ENCODE results near the gene ADRB1.

The ADRB1 gene

DNA sequence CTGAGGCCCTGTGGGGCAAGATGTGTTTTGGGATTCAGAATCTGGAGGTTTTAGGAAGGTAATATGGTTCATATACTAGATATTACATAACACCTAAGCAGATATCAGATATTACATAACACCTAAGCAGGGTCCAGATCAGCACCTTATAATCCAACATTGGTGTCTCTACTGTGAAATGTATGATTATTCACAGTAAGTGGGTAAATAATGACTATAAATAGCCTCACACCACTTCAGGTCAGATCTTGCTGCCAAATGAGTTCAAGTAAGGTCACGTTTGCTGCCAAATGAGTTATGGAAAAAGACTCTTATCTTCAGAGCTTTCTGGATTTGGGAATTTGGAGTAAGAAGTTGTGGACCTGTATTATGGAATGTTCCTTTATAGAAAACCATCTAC is 14.6 kb downstream of the ADRB1 start:
- H3K4me3 ChIP-seq (ENCODE audit: low read depth, low read length), result no peak overlapping the region
- TF ChIP-seq, protein P1, sequence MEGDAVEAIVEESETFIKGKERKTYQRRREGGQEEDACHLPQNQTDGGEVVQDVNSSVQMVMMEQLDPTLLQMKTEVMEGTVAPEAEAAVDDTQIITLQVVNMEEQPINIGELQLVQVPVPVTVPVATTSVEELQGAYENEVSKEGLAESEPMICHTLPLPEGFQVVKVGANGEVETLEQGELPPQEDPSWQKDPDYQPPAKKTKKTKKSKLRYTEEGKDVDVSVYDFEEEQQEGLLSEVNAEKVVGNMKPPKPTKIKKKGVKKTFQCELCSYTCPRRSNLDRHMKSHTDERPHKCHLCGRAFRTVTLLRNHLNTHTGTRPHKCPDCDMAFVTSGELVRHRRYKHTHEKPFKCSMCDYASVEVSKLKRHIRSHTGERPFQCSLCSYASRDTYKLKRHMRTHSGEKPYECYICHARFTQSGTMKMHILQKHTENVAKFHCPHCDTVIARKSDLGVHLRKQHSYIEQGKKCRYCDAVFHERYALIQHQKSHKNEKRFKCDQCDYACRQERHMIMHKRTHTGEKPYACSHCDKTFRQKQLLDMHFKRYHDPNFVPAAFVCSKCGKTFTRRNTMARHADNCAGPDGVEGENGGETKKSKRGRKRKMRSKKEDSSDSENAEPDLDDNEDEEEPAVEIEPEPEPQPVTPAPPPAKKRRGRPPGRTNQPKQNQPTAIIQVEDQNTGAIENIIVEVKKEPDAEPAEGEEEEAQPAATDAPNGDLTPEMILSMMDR (IDR thresholded peaks at IDR 0.05; ENCODE audit: low read depth, low read length), result no peak

DNA sequence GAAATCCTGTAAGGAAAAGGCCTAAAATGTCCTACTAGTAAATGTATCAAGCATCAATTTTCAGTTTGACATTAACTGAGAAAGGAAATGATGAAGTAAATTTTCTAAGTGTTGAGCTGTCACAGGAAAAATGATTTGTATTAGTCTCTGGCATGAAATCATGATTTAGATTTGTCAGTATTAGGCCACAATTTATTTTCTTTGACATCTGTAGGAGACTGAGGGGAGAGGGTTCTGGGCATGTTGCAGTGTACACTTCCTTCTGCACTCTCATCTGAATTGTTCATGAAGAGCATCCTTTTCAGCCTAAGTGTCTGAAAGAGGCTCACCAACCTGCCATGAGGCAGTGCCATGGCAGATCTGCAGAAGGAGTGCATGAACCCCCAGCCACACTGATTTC is 15.9 kb downstream of the ADRB1 start:
- H3K4me3 ChIP-seq (ENCODE audit: low read depth, low read length), result no peak overlapping the region
- TF ChIP-seq, protein P1 (IDR thresholded peaks at IDR 0.05; ENCODE audit: low read depth, low read length), result no peak

DNA sequence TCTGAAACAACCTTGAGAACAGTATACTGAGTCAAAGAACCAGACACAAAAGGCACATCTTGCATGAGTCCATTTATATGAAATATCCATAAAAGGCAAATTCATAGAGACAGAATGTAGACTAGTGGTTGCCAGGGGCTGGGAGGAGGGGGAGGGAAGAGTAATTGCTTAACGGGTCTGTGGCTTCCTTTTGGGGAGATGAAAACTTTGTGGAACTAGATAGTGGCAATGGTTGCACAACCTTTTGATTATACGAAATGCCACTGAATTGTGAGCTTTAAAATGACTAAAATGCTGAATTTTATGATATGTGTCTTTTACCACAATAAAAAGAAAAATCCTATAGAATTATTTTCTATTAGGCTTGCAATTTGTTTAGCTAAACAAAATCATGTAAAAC is 16.8 kb downstream of the ADRB1 start:
- H3K4me3 ChIP-seq (ENCODE audit: low read depth, low read length), result no peak overlapping the region
- TF ChIP-seq, protein P1 (IDR thresholded peaks at IDR 0.05; ENCODE audit: low read depth, low read length), result no peak

DNA sequence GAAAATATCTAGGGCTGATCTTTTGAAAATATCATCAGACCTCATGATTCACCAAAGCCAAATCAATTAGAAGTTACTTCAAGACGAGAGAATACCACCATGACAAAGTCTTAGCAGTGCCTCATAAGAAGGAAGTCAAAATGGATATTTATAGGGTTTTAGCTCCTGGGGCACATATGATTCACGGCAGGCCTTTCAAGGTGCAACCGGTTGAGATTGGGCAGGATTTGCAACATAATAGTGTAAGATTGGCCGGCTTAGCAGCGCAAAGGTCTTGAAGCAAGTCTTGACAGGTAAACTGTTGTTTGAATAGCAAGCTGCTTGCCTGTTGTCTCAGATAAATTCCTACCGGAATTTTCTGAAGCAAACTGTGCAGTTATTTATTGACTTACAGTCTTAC is 17.5 kb downstream of the ADRB1 start:
- TF ChIP-seq, protein P1 (IDR thresholded peaks at IDR 0.05; ENCODE audit: low read depth, low read length), result no peak
- H3K4me3 ChIP-seq (ENCODE audit: low read depth, low read length), result no peak overlapping the region

DNA sequence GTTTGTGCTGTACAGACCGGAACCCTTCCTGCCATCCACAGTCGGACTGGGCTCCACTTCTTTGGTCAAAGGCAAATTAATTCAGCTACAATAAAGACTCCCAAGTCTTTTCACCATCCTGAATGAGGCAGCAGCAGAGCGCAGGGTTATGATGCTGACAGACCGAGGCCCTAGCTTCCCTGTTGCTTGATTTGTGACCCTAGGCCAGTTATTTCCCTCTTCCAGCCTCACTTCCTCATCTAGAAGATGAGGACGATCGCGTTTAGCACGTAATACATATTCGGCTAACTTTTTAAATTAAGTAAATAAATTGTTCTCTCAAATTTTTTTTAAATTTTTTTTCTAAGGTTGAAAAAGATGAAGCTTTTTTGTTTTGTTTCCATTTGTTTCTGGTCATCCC is 18.1 kb downstream of the ADRB1 start:
- TF ChIP-seq, protein P1 (IDR thresholded peaks at IDR 0.05; ENCODE audit: low read depth, low read length), result no peak
- H3K4me3 ChIP-seq (ENCODE audit: low read depth, low read length), result no peak overlapping the region

DNA sequence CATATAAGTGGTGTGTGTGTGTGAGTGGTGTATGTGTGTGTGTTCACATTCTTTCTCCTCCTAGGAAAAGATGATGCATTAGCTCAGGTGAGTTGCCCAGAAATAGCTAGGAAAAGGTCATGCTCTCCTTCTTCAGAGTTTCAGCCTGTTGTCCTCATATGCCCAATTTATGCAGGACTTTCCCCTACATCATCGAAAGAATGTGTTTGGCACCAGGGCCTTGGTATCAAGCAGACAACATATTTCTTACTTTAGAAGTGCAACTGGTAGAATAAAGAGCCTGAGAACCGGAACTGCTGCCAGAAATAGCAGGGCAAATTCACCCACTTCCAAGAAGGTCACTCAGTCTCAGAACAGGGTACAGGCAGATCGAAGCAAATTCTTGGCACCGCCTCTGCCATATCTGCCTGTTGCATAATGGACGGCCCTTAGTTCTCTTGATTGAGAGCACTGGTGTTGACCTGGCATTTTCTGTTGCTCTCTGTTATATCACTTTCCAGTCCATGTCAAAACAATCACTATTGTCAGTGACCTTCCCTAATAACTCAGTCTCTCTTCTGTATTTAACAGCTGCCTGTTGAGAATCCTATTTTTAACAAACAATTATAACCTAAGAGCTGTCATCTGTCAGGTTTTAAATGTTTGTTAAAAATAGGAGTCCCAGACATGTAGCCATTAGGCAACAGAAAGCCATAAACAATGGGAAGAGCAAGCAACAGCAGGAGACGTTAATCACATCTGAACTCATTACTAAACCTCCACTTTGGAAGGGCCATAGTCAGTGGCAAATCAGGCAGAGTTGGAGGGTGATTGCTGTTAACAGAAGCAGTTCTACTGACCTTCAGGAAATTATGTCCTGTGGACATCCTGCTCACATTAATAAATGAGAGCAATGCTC is 20.7 kb downstream of the ADRB1 start:
- H3K4me3 ChIP-seq (ENCODE audit: low read depth, low read length), result no peak overlapping the region
- TF ChIP-seq, protein P1 (IDR thresholded peaks at IDR 0.05; ENCODE audit: low read depth, low read length), result no peak

DNA sequence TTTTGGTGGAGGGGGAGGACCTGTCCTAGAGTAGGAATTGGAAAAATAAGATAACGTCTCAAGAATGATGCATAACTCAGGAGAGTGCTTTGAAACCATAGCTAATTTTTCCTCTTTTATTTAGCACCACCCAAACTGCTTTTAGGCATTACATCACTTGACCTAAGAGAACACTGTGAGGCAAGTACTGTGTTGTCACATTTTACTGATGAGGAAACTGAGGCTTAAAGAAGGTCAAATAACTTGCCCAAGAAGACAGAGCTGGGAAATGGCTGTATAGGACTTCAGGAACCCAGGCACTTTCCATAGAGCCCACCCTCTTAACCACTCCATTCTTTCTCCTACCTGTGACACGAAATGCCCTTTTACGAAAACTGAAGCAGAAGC is 21.4 kb downstream of the ADRB1 start:
- no peak overlapping the region for H3K4me3 ChIP-seq (ENCODE audit: low read depth, low read length)
- TF ChIP-seq, protein P1 (IDR thresholded peaks at IDR 0.05; ENCODE audit: low read depth, low read length), result no peak
